Peyer's patch (tissue), 4 donors: ENCODE data around the gene UGT2B11. TPM values are rescaled to one million over a fixed set of nuclear protein-coding genes. Genes with fewer than 3 reads are reported as not detected.

Experiments
- total RNA-seq, 4 donors: library from RNA; depleted of rRNA; stranded (reverse); fragments of >200 nt; gene quantifications; one replicate each; pipeline ENCODE4 v1.1.0, GENCODE V29; 2016

UGT2B11 gene
- total RNA-seq, 4 donors from 2014 or later: not detected

Other genes with a start within 250 kb of the UGT2B11 start
- 10 to 100 TPM in 3 of 4 donors, not detected in 1; 20.5 to 42.2 (median 28.6) TPM for gene UGT2B7, start 118.3 kb downstream of the UGT2B11 start, total RNA-seq
- not detected for gene UGT2B28, start 65.7 kb upstream of the UGT2B11 start, total RNA-seq